Mesodermal cell (in vitro differentiated cells): ENCODE data around the gene RFLNA.

Experiments
- H3K27ac ChIP-seq: 2 replicates; pipeline ENCODE4 v1.7.0; 2013; ENCODE audit warnings: mild to moderate bottlenecking, low read depth, low read length, moderate library complexity; ENCODE audit not compliant: severe bottlenecking
- H3K36me3 ChIP-seq: 2 replicates; pipeline ENCODE4 v1.7.1; 2013; ENCODE audit warnings: mild to moderate bottlenecking, low read length, moderate library complexity; ENCODE audit not compliant: control insufficient read depth, insufficient read depth
- H3K4me1 ChIP-seq: one replicate; pipeline ENCODE4 v1.7.1; 2013; ENCODE audit warnings: mild to moderate bottlenecking, low read length; ENCODE audit not compliant: insufficient read depth, control insufficient read depth, poor library complexity, severe bottlenecking
- H3K4me3 ChIP-seq: 2 replicates; pipeline ENCODE4 v1.7.0; 2013; ENCODE audit warnings: low read length, control low read depth, mild to moderate bottlenecking; ENCODE audit not compliant: insufficient read depth, poor library complexity, severe bottlenecking; ENCODE audit errors: extremely low read depth
- H3K9me3 ChIP-seq: 2 replicates; pipeline ENCODE4 v1.7.1; 2013; ENCODE audit warnings: mild to moderate bottlenecking, low read length, moderate library complexity; ENCODE audit not compliant: control insufficient read depth
- WGBS, 2 experiments: methylation state at CpG; one replicate each; pipeline ENCODE4 v1.1.5; 2013; ENCODE audit warnings: missing lambda C conversion rate in 2 of 2; ENCODE audit not compliant: insufficient coverage in 2 of 2; 5-methylcytosine and 5-hydroxymethylcytosine counted together

Gene RFLNA

GRCh38 chr12:124340080-124340900 lies 45.4 kb downstream of the RFLNA start:
- Histone ChIP-seq H3K27ac (no peak overlapping the region), H3K9me3 (no peaks in the 10 kb centered on the region), H3K36me3 (peaks cover 81% of the 10 kb centered on the region), H3K4me1 (no peaks in the 10 kb centered on the region), H3K4me3 (no peak overlapping the region)
- WGBS, 2 experiments, result 95 to 98% methylated on average over 29 to 39 of the region's 42 CpGs

- 98% methylated on average over 17 to 27 of the region's 27 CpGs for WGBS, 2 experiments
- no peak overlapping the region for H3K4me3 ChIP-seq
- no peaks in the 10 kb centered on the region for H3K4me1 ChIP-seq
- peaks cover 81% of the 10 kb centered on the region for H3K36me3 ChIP-seq
- no peak overlapping the region for H3K27ac ChIP-seq
- H3K9me3 ChIP-seq, result no peaks in the 10 kb centered on the region
Observed at GRCh38 chr12:124341645-124342069, 46.8 kb downstream of the RFLNA start.

- no peaks in the 10 kb centered on the region for H3K9me3 ChIP-seq
- 96% methylated on average over 9 of the region's 9 CpGs for WGBS, 2 experiments
- H3K27ac ChIP-seq, result no peak overlapping the region
- peaks cover 92% of the 10 kb centered on the region for H3K36me3 ChIP-seq
- no peaks in the 10 kb centered on the region for H3K4me1 ChIP-seq
- H3K4me3 ChIP-seq, result no peak overlapping the region
Observed at GRCh38 chr12:124344022-124344421, 49.1 kb downstream of the RFLNA start.

- Histone ChIP-seq H3K4me3 (no peak overlapping the region), H3K36me3 (peaks cover 95% of the 10 kb centered on the region), H3K4me1 (no peaks in the 10 kb centered on the region), H3K9me3 (no peaks in the 10 kb centered on the region), H3K27ac (no peak overlapping the region)
- WGBS, 2 experiments, result 97 to 98% methylated on average over 35 to 36 of the region's 38 CpGs
Observed at GRCh38 chr12:124344526-124344925, 49.6 kb downstream of the RFLNA start.

- Histone ChIP-seq H3K27ac (no peak overlapping the region), H3K4me1 (no peaks in the 10 kb centered on the region), H3K9me3 (no peaks in the 10 kb centered on the region), H3K4me3 (no peak overlapping the region), H3K36me3 (peaks cover 96% of the 10 kb centered on the region)
- WGBS, 2 experiments, result 89 to 90% methylated on average over 4 to 13 of the region's 13 CpGs
Observed at GRCh38 chr12:124345795-124346194, 50.9 kb downstream of the RFLNA start.

- Histone ChIP-seq H3K9me3 (no peaks in the 10 kb centered on the region), H3K36me3 (peaks cover 96% of the 10 kb centered on the region), H3K27ac (no peak overlapping the region), H3K4me3 (no peak overlapping the region), H3K4me1 (no peaks in the 10 kb centered on the region)
- 96% methylated on average over 33 to 37 of the region's 38 CpGs for WGBS, 2 experiments
Observed at GRCh38 chr12:124346425-124347168, 51.7 kb downstream of the RFLNA start.

- 98 to 99% methylated on average over 8 of the region's 9 CpGs for WGBS, 2 experiments
- Histone ChIP-seq H3K4me1 (no peaks in the 10 kb centered on the region), H3K36me3 (peaks cover 97% of the 10 kb centered on the region), H3K27ac (no peak overlapping the region), H3K4me3 (no peak overlapping the region), H3K9me3 (no peaks in the 10 kb centered on the region)
Observed at GRCh38 chr12:124347335-124347734, 52.4 kb downstream of the RFLNA start.

GRCh38 chr12:124347805-124348658 lies 53.1 kb downstream of the RFLNA start:
- WGBS, 2 experiments, result 94 to 95% methylated on average over 30 to 34 of the region's 34 CpGs
- Histone ChIP-seq H3K27ac (no peak overlapping the region), H3K9me3 (no peaks in the 10 kb centered on the region), H3K4me3 (no peak overlapping the region), H3K36me3 (peaks cover 97% of the 10 kb centered on the region), H3K4me1 (no peaks in the 10 kb centered on the region)

GRCh38 chr12:124348659-124349380 lies 53.9 kb downstream of the RFLNA start:
- Histone ChIP-seq H3K36me3 (peaks cover 97% of the 10 kb centered on the region), H3K9me3 (no peaks in the 10 kb centered on the region), H3K4me1 (no peaks in the 10 kb centered on the region), H3K4me3 (no peak overlapping the region), H3K27ac (no peak overlapping the region)
- 94% methylated on average over 30 to 31 of the region's 32 CpGs for WGBS, 2 experiments

GRCh38 chr12:124350491-124350890 lies 55.6 kb downstream of the RFLNA start:
- Histone ChIP-seq H3K4me3 (no peak overlapping the region), H3K9me3 (no peaks in the 10 kb centered on the region), H3K4me1 (no peaks in the 10 kb centered on the region), H3K36me3 (peaks cover 97% of the 10 kb centered on the region), H3K27ac (no peak overlapping the region)
- 95 to 99% methylated on average over 17 of the region's 18 CpGs for WGBS, 2 experiments
